Measurements from ENCODE around the gene KCNJ10.

The KCNJ10 gene

GRCh38 chr1:160020196-160020595, 49.8 kb downstream of the KCNJ10 start:
- no peak for DNase-seq

GRCh38 chr1:160018900-160019299, 51.1 kb downstream of the KCNJ10 start:
- no peak for DNase-seq

- DNase-seq: no peak
These were observed 51.6 kb downstream of the KCNJ10 start for GRCh38 chr1:160018347-160018746.

- DNase-seq: no peak
These were observed 52.4 kb downstream of the KCNJ10 start for GRCh38 chr1:160017592-160017991.

- no peak for DNase-seq
These were observed 58.2 kb downstream of the KCNJ10 start for GRCh38 chr1:160011781-160012180.

GRCh38 chr1:160009801-160010200, 60.2 kb downstream of the KCNJ10 start:
- DNase-seq: no peak

GRCh38 chr1:160009081-160009480, 60.9 kb downstream of the KCNJ10 start:
- no peak for DNase-seq

- DNase-seq: peak in 1 of 2 experiments; percentile 43
These were observed 62.3 kb downstream of the KCNJ10 start for GRCh38 chr1:160007577-160008200.

GRCh38 chr1:160006312-160006940, 63.5 kb downstream of the KCNJ10 start:
- DNase-seq: peak; percentile 42 to 76

GRCh38 chr1:160005070-160005469, 64.9 kb downstream of the KCNJ10 start:
- no peak for DNase-seq

GRCh38 chr1:160004425-160004824, 65.5 kb downstream of the KCNJ10 start:
- no peak for DNase-seq

- DNase-seq: no peak
These were observed 66.0 kb downstream of the KCNJ10 start for GRCh38 chr1:160004001-160004400.

- no peak for DNase-seq
These were observed 68.5 kb downstream of the KCNJ10 start for GRCh38 chr1:160001440-160001839.

GRCh38 chr1:159999204-159999603, 70.8 kb downstream of the KCNJ10 start:
- no peak for DNase-seq

- no peak for DNase-seq
These were observed 73.3 kb downstream of the KCNJ10 start for GRCh38 chr1:159996653-159997052.

GRCh38 chr1:159994896-159995295, 75.1 kb downstream of the KCNJ10 start:
- DNase-seq: no peak

GRCh38 chr1:159993911-159994310, 76.0 kb downstream of the KCNJ10 start:
- peak; percentile 39 to 52 for DNase-seq

- no peak for DNase-seq
These were observed 77.8 kb downstream of the KCNJ10 start for GRCh38 chr1:159992161-159992560.

- no peak for DNase-seq
These were observed 78.4 kb downstream of the KCNJ10 start for GRCh38 chr1:159991513-159991912.

- DNase-seq: no peak
These were observed 80.0 kb downstream of the KCNJ10 start for GRCh38 chr1:159990005-159990404.

- no peak for DNase-seq
These were observed 80.4 kb downstream of the KCNJ10 start for GRCh38 chr1:159989581-159989980.

- no peak for DNase-seq
These were observed 82.0 kb downstream of the KCNJ10 start for GRCh38 chr1:159988006-159988405.

- DNase-seq: no peak
These were observed 82.8 kb downstream of the KCNJ10 start for GRCh38 chr1:159987186-159987585.

- no peak for DNase-seq
These were observed 83.4 kb downstream of the KCNJ10 start for GRCh38 chr1:159986531-159986930.

- DNase-seq: no peak
These were observed 83.9 kb downstream of the KCNJ10 start for GRCh38 chr1:159986093-159986492.

Data from NCI-H524 (cell line).